ENCODE results near the gene CASZ1.

Gene CASZ1

GRCh38 chr1:10791105-10791951, 5.1 kb downstream of the CASZ1 start:
- no peak for DNase-seq

- DNase-seq = no peak
Observed at GRCh38 chr1:10789803-10790702, 6.4 kb downstream of the CASZ1 start.

DNA sequence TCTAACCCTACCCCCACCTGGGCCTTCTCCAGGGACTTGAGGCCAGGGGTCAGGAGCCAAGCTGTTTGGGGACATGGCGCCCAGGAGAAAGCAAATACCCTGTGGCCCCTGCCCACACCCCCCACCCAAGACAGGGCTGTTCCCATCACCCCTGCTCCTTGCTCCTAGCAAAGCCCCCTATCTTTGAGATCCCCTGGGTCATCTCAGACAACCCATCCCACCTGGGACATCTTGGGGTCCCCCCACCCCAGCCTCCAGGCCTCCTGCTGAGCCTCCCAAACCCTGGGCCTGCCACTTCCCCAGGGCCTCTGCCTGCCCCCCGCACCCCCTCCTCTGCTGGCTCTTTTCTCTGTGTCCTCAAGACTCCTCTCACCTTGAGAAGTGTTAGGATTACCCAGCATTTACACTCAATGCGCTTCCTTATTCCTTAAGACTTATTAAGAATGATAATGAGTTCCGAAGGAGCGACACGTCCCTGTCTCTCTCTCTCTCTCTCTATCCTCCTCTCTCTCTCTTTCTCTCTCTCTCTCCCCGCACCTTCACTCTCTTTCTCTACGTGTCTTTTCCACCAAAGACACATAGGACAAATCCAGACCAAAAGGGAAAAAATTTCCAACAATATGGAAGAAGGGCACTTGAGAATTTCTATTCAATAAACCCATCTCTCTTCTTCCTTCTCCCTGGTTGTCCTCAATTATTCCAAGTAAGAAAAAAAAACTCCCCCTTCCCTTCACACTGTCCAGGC, 7.2 kb downstream of the CASZ1 start:
- DNase-seq = no peak

GRCh38 chr1:10788592-10789006, 7.8 kb downstream of the CASZ1 start:
- no peak for DNase-seq

DNA sequence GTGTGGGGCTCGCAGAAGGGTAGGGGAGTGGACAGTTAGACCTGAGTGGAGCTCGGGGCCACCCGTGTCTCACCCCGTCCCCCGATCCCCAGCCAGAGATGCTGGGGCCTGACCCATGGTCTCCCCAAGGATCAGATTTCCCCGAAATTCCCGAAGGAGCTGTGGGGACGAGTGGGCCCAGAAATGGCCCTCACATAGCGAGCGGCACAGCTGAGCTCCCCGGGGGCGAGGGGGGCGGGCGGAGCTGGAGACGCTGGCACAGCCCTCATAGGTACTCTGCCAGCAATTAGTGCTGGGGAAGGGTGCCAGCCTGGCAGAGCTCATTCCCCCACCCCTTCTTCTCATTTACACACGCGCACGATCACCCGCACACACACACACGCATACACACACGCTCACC, 9.2 kb downstream of the CASZ1 start:
- no peak for DNase-seq

DNA sequence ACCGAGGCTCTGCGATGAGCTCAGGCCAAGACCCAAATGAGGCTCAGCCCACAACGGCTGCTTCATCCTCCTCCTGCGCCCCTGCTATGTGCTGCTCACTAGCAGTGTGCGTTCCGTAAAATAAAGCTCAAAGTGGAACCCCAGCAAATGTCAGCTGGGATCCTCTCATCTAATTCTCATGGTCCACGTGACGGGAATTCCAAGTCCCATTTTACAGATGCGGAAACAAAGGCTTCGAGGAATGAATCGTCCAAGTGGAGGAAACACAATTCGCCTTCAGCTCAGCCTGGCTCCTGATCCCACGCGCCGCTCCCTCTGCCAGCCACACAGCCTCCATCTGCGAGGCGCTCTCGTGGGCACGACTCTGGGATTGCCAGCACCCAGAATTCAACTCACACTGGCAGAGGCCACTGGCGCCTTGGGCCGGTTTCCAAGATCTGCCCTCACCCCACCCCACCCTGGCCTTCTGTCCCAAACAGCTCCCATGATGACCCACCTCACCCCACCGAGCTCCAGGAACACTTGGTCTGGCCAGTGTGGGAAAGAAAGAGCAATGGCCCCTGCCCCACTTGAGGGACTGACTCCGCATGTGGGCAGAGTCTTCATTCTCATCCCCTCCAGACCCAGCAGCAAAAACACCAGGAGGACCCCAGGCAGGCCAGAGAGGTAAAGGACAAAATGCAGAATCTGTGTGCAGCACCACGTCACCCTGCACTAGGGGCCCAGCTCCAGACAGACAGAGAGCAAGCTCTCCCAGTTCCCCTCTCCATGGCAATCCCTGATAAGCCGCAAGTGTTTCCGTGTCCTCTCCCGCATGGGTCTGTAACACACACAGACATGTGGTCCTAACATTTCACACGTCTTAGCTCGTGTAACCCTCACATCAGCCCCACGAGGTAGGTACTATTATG, 10.5 kb downstream of the CASZ1 start:
- DNase-seq = no peak

GRCh38 chr1:10784998-10785727, 11.3 kb downstream of the CASZ1 start:
- DNase-seq = no peak

DNA sequence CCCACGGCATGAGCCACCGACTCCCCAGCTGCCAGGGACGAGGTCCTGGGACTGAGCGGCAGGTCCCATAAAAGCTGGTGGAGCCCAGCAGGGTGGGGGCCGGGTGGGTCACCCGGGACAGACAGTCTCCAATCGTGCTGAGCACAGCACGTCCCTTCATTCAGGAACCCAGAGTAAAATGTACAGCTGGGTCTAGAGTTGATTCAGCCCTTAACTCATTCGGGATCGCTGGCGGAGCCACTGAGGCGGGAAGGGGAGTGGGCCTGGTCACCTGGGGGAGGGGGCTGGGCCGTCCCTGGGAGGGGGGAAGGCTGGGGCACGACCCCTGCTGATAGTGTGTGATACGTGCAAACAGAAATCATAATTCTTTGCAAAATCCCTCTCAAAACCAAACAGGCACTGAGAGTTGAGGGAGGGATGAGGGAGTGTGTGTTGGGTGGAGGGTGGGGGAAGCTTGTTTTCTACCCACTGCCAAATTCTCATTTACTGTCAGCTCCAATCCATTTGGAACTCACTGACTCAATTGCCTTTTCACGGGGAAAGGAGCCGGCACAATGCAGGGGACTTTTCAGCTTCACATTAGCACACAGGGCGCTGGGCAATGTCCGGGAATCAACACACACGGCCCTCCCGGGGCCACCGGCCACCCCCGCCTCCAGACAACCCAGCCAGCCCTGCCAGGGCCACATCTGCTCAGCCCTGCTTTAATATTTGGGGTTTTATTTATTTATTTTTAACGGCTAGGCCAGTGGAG, 13.8 kb downstream of the CASZ1 start:
- no peak for DNase-seq

- DNase-seq = no peak
Observed at GRCh38 chr1:10781137-10781536, 15.3 kb downstream of the CASZ1 start.

- DNase-seq = no peak
Observed at GRCh38 chr1:10779841-10780240, 16.6 kb downstream of the CASZ1 start.

DNA sequence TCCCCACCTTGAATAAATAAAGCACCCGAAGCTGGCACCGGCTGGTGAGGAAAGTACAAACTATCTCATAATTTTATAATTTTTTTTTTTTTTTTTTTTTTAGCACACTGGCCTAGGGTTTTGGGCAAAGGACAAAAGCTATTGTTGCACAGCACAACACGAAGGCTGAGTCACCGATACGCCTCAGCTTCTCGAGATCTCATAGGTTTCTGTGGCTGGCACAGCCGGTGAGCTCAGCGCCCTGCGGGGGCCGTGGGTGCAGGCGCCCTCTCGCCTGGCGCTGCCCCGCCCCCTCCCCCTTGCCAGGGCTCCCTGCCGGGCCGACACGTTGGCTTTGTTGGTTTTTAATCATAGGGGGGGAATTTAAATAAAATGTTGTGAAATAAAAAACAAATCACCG, 17.2 kb downstream of the CASZ1 start:
- no peak for DNase-seq

GRCh38 chr1:10778640-10779039, 17.8 kb downstream of the CASZ1 start:
- no peak for DNase-seq

GRCh38 chr1:10777749-10778574, 18.5 kb downstream of the CASZ1 start:
- no peak for DNase-seq

DNA sequence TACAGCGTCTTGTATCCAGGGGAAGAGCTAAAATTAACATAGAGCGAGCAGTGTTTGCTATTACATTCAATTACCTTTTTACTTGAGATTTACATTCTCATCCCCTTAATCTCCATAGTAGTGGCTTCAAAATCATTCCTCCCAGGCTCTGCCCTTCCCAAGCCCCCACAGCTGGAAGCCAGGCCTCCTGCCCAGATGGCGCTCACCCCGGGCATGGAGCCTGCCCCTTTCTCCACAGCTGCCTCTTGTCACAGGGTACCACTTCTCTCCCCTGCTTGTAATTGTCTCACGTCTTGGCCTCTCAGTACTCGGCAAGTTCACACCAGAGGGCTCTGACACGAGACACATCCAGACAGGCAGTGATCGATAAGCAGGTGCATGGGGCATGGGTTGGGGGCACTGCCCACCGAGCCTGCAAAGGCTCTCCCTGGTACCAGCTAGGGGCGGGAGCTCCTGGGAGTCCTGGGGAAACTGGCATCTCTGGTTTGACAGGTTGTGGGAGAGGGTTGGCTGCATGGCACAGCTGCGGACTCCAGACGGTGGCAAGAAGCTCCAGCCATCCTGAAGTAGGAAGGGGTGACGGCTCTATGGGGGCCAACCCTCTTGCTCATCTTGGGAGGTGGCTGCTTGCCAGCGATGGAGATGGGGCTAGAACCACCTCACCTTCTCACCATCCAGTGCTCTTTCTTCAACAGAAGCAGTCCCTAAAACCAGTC, 20.1 kb downstream of the CASZ1 start:
- DNase-seq = no peak

DNA sequence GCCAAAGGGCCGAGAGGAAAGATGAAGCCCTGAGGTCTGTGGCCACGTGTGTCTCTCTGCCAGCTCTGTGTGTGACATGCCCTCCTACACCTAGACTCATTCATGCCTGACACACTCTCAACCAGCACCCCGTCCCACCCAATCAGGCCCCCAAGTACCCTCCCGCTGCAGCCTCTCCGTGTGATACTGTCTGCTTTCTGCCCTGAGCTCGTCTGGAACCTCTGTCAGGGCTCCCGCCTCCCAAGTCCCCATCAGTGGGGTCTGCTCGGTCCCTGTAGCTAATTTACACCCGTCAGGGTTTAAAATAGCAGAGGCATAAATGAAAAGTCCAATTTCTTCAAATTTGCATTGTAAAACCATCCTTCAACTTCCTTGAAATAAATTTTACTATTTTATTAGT, 20.7 kb downstream of the CASZ1 start:
- DNase-seq = no peak

DNA sequence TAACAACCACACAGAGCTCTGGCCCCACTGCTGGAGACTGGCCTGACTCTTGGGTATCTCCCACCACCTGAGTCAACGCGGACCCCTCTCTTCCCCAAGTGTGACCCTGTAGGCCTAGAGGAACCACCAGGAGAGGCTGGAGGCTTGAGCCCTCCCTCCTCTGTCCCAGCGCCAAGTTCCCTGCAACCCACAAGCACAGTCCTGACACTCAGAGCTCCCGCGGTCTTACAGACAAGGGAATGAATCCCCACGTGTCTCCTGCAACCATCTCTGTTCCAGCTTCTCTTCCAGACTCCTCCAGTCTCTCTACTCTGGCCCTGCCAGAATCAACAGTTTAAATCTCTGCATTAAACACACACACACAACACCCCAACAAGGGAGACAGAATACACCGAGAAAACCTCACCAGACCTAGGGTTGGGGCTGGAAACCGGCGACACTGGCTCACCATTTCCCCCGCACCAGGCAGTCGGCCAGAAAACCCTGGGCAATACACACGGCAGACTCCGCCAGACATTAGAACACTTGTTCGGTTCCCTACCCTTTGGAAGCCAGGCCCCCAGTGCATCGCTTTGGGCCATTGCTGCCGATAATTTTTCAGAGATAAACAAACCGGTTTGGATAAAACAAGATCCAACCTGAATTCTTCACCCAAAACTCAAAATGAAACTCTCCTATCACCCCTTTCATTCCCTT, 21.7 kb downstream of the CASZ1 start:
- no peak for DNase-seq

GRCh38 chr1:10773851-10774614, 22.4 kb downstream of the CASZ1 start:
- no peak for DNase-seq

- no peak for DNase-seq
Observed at GRCh38 chr1:10773376-10773775, 23.1 kb downstream of the CASZ1 start.
